NCI-H82 (cell line): ENCODE measurements around the gene ADCY9.
"Not testable (repeated sequence)": the region's sequence is repeated elsewhere in the genome, so short reads cannot be mapped to it uniquely, and the experiment has no call there.

ENCODE experiments used
- DNase-seq: peaks from one replicate; lab custom pipeline; 2025; lab: John Stamatoyannopoulos, UW

ADCY9 gene

GRCh38 chr16:4093495-4094126, 22.6 kb downstream of the ADCY9 start:
- DNase-seq, result no peak

- no peak for DNase-seq
Measured at GRCh38 chr16:4092547-4093265, 23.5 kb downstream of the ADCY9 start.

- no peak for DNase-seq
Measured at GRCh38 chr16:4091240-4092012, 24.8 kb downstream of the ADCY9 start.

- DNase-seq, result no peak
Measured at GRCh38 chr16:4090351-4090851, 25.8 kb downstream of the ADCY9 start.

- no peak for DNase-seq
Measured at GRCh38 chr16:4089811-4090301, 26.4 kb downstream of the ADCY9 start.

- DNase-seq, result no peak
Measured at GRCh38 chr16:4089251-4089810, 26.9 kb downstream of the ADCY9 start.

- no peak for DNase-seq
Measured at GRCh38 chr16:4087990-4088577, 28.2 kb downstream of the ADCY9 start.

- no peak for DNase-seq
Measured at GRCh38 chr16:4087099-4087885, 28.9 kb downstream of the ADCY9 start.

GRCh38 chr16:4086153-4086552, 30.1 kb downstream of the ADCY9 start:
- DNase-seq, result no peak

- DNase-seq, result no peak
Measured at GRCh38 chr16:4085405-4085970, 30.8 kb downstream of the ADCY9 start.

GRCh38 chr16:4083347-4083870, 32.8 kb downstream of the ADCY9 start:
- DNase-seq, result no peak

- no peak for DNase-seq
Measured at GRCh38 chr16:4082474-4083044, 33.7 kb downstream of the ADCY9 start.

- no peak for DNase-seq
Measured at GRCh38 chr16:4081521-4082021, 34.7 kb downstream of the ADCY9 start.

- DNase-seq, result no peak
Measured at GRCh38 chr16:4081047-4081446, 35.2 kb downstream of the ADCY9 start.

- no peak for DNase-seq
Measured at GRCh38 chr16:4077174-4077649, 39.0 kb downstream of the ADCY9 start.

GRCh38 chr16:4075534-4075933, 40.7 kb downstream of the ADCY9 start:
- no peak for DNase-seq

GRCh38 chr16:4073150-4073549, 43.1 kb downstream of the ADCY9 start:
- DNase-seq, result not testable (repeated sequence)

- no peak for DNase-seq
Measured at GRCh38 chr16:4071686-4072561, 44.3 kb downstream of the ADCY9 start.

- DNase-seq, result no peak
Measured at GRCh38 chr16:4070936-4071335, 45.3 kb downstream of the ADCY9 start.
